Kidney (tissue), 14 donors: ENCODE measurements around the gene L1CAM. TPM values are rescaled to one million over a fixed set of nuclear protein-coding genes. Genes with fewer than 3 reads are reported as not detected.

Experiments
- DNase-seq, 5 donors: peaks; one replicate each; pipeline ENCODE4 v3.0.0-alpha.2; 2013 to 2020
- FAIRE-seq: peaks from 2 replicates; lab custom pipeline; 2012; peaks lifted over from hg19 to GRCh38; lab: Jason Lieb, UNC
- H3K27ac ChIP-seq, 2 donors: one replicate each; pipeline ENCODE4 v1.7.0; 2013; ENCODE audit warnings: low read depth in 2 of 2, low read length in 2 of 2, inconsistent platforms in 1 of 2
- H3K27me3 ChIP-seq: one replicate; pipeline ENCODE4 v1.7.1; 2013; ENCODE audit warnings: low read length, inconsistent platforms; ENCODE audit not compliant: control insufficient read depth, insufficient read depth
- H3K36me3 ChIP-seq, 3 donors: one replicate each; pipeline versions ENCODE4 v1.7.0 to v1.7.1; 2013; ENCODE audit warnings: low read length in 3 of 3, control low read depth in 1 of 3, inconsistent platforms in 1 of 3; ENCODE audit not compliant: insufficient read depth in 3 of 3, control insufficient read depth in 2 of 3
- H3K4me1 ChIP-seq, 3 donors: one replicate each; pipeline versions ENCODE4 v1.7.0 to v1.7.1; 2013; ENCODE audit warnings: low read length in 3 of 3, inconsistent platforms in 1 of 3, low read depth in 1 of 3; ENCODE audit not compliant: control insufficient read depth in 2 of 3, insufficient read depth in 2 of 3
- H3K4me3 ChIP-seq, 3 donors: one replicate each; pipeline versions ENCODE4 v1.7.0 to v1.8.1; 2013; ENCODE audit warnings: low read length in 3 of 3, control low read depth in 1 of 3, inconsistent platforms in 1 of 3
- H3K9ac ChIP-seq, 3 donors: one replicate each; pipeline versions ENCODE4 v1.7.0 to v1.7.1; 2013; ENCODE audit warnings: low read length in 3 of 3, control low read depth in 1 of 3, inconsistent platforms in 1 of 3
- H3K9me3 ChIP-seq, 3 donors: one replicate each; pipeline versions ENCODE4 v1.7.0 to v1.7.1; 2013; ENCODE audit warnings: low read length in 3 of 3, control low read depth in 1 of 3, inconsistent platforms in 1 of 3; ENCODE audit not compliant: control insufficient read depth in 2 of 3, insufficient read depth in 1 of 3
- CTCF ChIP-seq: IDR thresholded peaks from 3 replicates; pipeline ENCODE4 v1.5.1; 2012; ENCODE audit warnings: mild to moderate bottlenecking, moderate library complexity, borderline replicate concordance; ENCODE audit not compliant: insufficient read depth; ENCODE audit errors: extremely low read depth
- intact Hi-C: fragments of 100-400 bp; cut with DNase I; formaldehyde crosslinking; loops from one replicate; pipeline ENCODE4 v1.11.1; 2022
- polyA plus RNA-seq: library from polyadenylated mRNA; stranded (reverse); fragments of 350-450 nt; fragmentation: Illumina TruSeq; extraction: RNeasy Lipid Tissue Mini Kit (QIAGEN cat#74804); gene quantifications from one replicate; pipeline ENCODE4 v1.2.3, GENCODE V29; 2014; ENCODE audit warnings: low read depth, low replicate concordance; ENCODE audit not compliant: insufficient read depth
- total RNA-seq: library from RNA; stranded (reverse); fragmentation: NEBNext Ultra II Directional; extraction: Animal tissue kit (Norgen Biotek cat#: 25700); gene quantifications from one replicate; pipeline ENCODE4 v1.2.1, GENCODE V29; 2021
- donor health status: control.
- donor health status: control.
- donor health status: control.
- donor health status: control.
- donor health status: control.
- donor health status: DM: yes; HTN: yes; CAD: no.
- donor health status: Normal renal cell carcinoma (clear cell type).

The L1CAM gene
- total and polyA plus RNA-seq, 2 donors from 2014 or later: 26.1 to 71.9 TPM

- Histone ChIP-seq H3K36me3 (no peaks in the 10 kb centered on the region), H3K9ac (no peak overlapping the region), H3K27me3 (no peaks in the 10 kb centered on the region), H3K4me3 (no peak overlapping the region), H3K27ac (no peak overlapping the region), H3K4me1 (no peaks in the 10 kb centered on the region), H3K9me3 (no peaks in the 10 kb centered on the region)
- DNase-seq (peak in 1 of 5 donors; percentile 12), FAIRE-seq (no peak)
- no peak for TF ChIP-seq CTCF
- intact Hi-C loops: no loop called here
Observed at GRCh38 chrX:153853180-153853901, 32.6 kb downstream of the L1CAM start.

GRCh38 chrX:153851981-153852380, 34.0 kb downstream of the L1CAM start:
- Histone ChIP-seq H3K9me3 (no peaks in the 10 kb centered on the region), H3K9ac (no peak overlapping the region), H3K27ac (no peak overlapping the region), H3K4me3 (no peak overlapping the region), H3K4me1 (no peaks in the 10 kb centered on the region), H3K36me3 (no peaks in the 10 kb centered on the region), H3K27me3 (no peaks in the 10 kb centered on the region)
- no peak for TF ChIP-seq CTCF
- no peak for FAIRE-seq
- intact Hi-C loops: no loop called here
- no peak for DNase-seq

GRCh38 chrX:153848325-153848724, 37.6 kb downstream of the L1CAM start:
- H3K27ac ChIP-seq: no peak overlapping the region
- no peaks in the 10 kb centered on the region for H3K9me3 ChIP-seq
- H3K27me3 ChIP-seq: no peaks in the 10 kb centered on the region
- no peak for FAIRE-seq
- no peak overlapping the region for H3K4me3 ChIP-seq
- no peak for DNase-seq
- no peaks in the 10 kb centered on the region for H3K36me3 ChIP-seq
- intact Hi-C loops: no loop called here
- no peak for TF ChIP-seq CTCF
- H3K4me1 ChIP-seq: no peaks in the 10 kb centered on the region
- no peak overlapping the region for H3K9ac ChIP-seq
